22Rv1 (cell line): ENCODE results near the gene PLAC8L1.

Experiments used
- CTCF ChIP-seq: fragments of 450-650 bp; IDR thresholded peaks from 2 replicates; pipeline ENCODE4 v1.5.1; 2017; ENCODE audit warnings: mild to moderate bottlenecking
- ZFX ChIP-seq: fragments of 450-650 bp; IDR thresholded peaks from 2 replicates; pipeline ENCODE4 v1.6.1; 2017; ENCODE audit warnings: antibody characterized with exemption, borderline replicate concordance

- TF ChIP-seq CTCF, result no peak
- no peak for TF ChIP-seq ZFX
Observed at GRCh38 chr5:146047396-146047795, 58.0 kb downstream of the PLAC8L1 start.
